Transverse colon (tissue), 4 donors: ENCODE measurements around the gene PGGT1B. TPM values are rescaled to one million over a fixed set of nuclear protein-coding genes. Genes with fewer than 3 reads are reported as not detected.

ENCODE experiments used
- DNase-seq: peaks from one replicate; pipeline ENCODE4 v3.0.0-alpha.2; 2019
- H3K27ac ChIP-seq, 4 donors: fragments of 200-600 bp; sonication (generic); 2 replicates each; pipeline ENCODE4 v1.5.1; 2016 to 2018; ENCODE audit warnings: inconsistent platforms in 4 of 4
- H3K27me3 ChIP-seq: fragments of 200-600 bp; sonication (generic); 2 replicates; pipeline ENCODE4 v1.5.1; 2017; ENCODE audit warnings: inconsistent platforms
- H3K36me3 ChIP-seq, 4 donors: fragments of 200-600 bp; sonication (generic); 2 replicates each; pipeline ENCODE4 v1.5.1; 2017 to 2019; ENCODE audit warnings: inconsistent platforms in 4 of 4
- H3K4me1 ChIP-seq, 4 donors: fragments of 200-600 bp; sonication (generic); 2 replicates each; pipeline ENCODE4 v1.5.1; 2017 to 2020; ENCODE audit warnings: inconsistent platforms in 4 of 4
- H3K4me3 ChIP-seq, 4 donors: fragments of 200-600 bp; sonication (generic); 1 replicate in 1 of 4; 2 replicates in 3 of 4; pipeline versions ENCODE4 v1.5.1 to v1.6.1; 2017 to 2019; ENCODE audit warnings: inconsistent platforms in 4 of 4
- H3K9me3 ChIP-seq, 2 donors: fragments of 200-600 bp; sonication (generic); 2 replicates each; pipeline ENCODE4 v1.5.1; 2017 to 2019; ENCODE audit warnings: inconsistent platforms in 2 of 2
- CTCF ChIP-seq, 5 experiments: fragments of 200-600 bp in 3 of 5; fragments of 450-650 bp in 2 of 5; sonication (generic) in 3 of 5; IDR thresholded peaks; 1 replicate in 2 of 5; 2 replicates in 3 of 5; pipeline ENCODE4 v1.5.1; 2016 to 2017; ENCODE audit warnings: antibody characterized with exemption in 5 of 5, inconsistent platforms in 3 of 5, mild to moderate bottlenecking in 2 of 5, moderate library complexity in 1 of 5
- EP300 ChIP-seq: sonication (generic); formaldehyde crosslinking; IDR thresholded peaks from one replicate; pipeline ENCODE4 v1.6.1; 2017; ENCODE audit warnings: antibody characterized with exemption, low read depth
- POLR2A ChIP-seq: fragments of 450-650 bp; IDR thresholded peaks from one replicate; pipeline ENCODE4 v1.6.1; 2016; ENCODE audit warnings: antibody characterized with exemption, mild to moderate bottlenecking, moderate library complexity
- POLR2AphosphoS5 ChIP-seq, 3 donors: sonication (generic); formaldehyde crosslinking; IDR thresholded peaks; one replicate each; pipeline ENCODE4 v1.6.1; 2016; ENCODE audit warnings: antibody characterized with exemption in 3 of 3
- WGBS, 2 donors: methylation state at CpG; one replicate each; pipeline ENCODE4 v1.1.5; 2018; ENCODE audit warnings: low coverage in 1 of 2; 5-methylcytosine and 5-hydroxymethylcytosine counted together
- in situ Hi-C, 4 donors: fragments of 200-750 bp; cut with MboI; loops; one replicate each; pipeline versions ENCODE4 v1.15.0 to v1.15.1; 2017; ENCODE audit warnings: low sequenced_read_pairs in 3 of 4, low pct_ligation_motif_present in 1 of 4, low pct_unique_long_range_greater_than_20kb in 1 of 4
- intact Hi-C: fragments of 100-400 bp; cut with DNase I; formaldehyde crosslinking; loops from one replicate; pipeline ENCODE4 v1.15.1; 2023; ENCODE audit warnings: low total_unique reads
- total RNA-seq, 4 donors: library from RNA; depleted of rRNA; stranded (reverse); fragments of >200 nt; gene quantifications; one replicate each; pipeline ENCODE4 v1.1.0, GENCODE V29; 2016

The PGGT1B gene
- total RNA-seq, 4 donors from 2014 or later, result 3.4 to 26.4 (median 12.8) TPM

GRCh38 chr5:115295777-115296123 is 33.1 kb upstream of the PGGT1B start:
- in situ Hi-C loops (no loop called here), intact Hi-C loops (no loop called here)
- H3K27me3 ChIP-seq, result no peaks in the 10 kb centered on the region
- TF ChIP-seq POLR2AphosphoS5 (IDR thresholded peaks at IDR 0.05) (no peak), POLR2A (no peak), CTCF (IDR thresholded peaks at IDR 0.05) (no peak), EP300 (no peak)
- no peaks in the 10 kb centered on the region for H3K36me3 ChIP-seq
- peak overlapping the region; percentile 84 to 92 (median 86) for H3K27ac ChIP-seq
- WGBS, 2 donors, result 16 to 20% methylated on average over 4 to 11 of the region's 11 CpGs
- DNase-seq, result no peak
- peaks cover 0 to 20% (median 15%) of the 10 kb centered on the region in 4 donors for H3K4me1 ChIP-seq
- H3K4me3 ChIP-seq, result peak overlapping the region; percentile 69 to 88 (median 76)
- peaks cover 0 to 4% of the 10 kb centered on the region in 2 donors for H3K9me3 ChIP-seq

- no peak overlapping the region for H3K27ac ChIP-seq
- no peaks in the 10 kb centered on the region for H3K27me3 ChIP-seq
- H3K36me3 ChIP-seq, result no peaks in the 10 kb centered on the region
- DNase-seq, result no peak
- intact Hi-C loops, result no loop called here
- H3K9me3 ChIP-seq, result peaks cover 0 to 4% of the 10 kb centered on the region in 2 donors
- in situ Hi-C loops, result no loop called here
- TF ChIP-seq EP300, result no peak
- no peak for TF ChIP-seq POLR2A
- no peak for TF ChIP-seq CTCF (IDR thresholded peaks at IDR 0.05)
- no peak overlapping the region for H3K4me3 ChIP-seq
- peaks cover 0 to 20% (median 12%) of the 10 kb centered on the region in 4 donors for H3K4me1 ChIP-seq
Measured at GRCh38 chr5:115291397-115291796, 28.7 kb upstream of the PGGT1B start.

GRCh38 chr5:115289104-115289503 is 26.4 kb upstream of the PGGT1B start:
- intact Hi-C loops (no loop called here), in situ Hi-C loops (no loop called here)
- TF ChIP-seq EP300 (no peak), POLR2A (no peak), CTCF (IDR thresholded peaks at IDR 0.05) (no peak), POLR2AphosphoS5 (IDR thresholded peaks at IDR 0.05) (no peak)
- DNase-seq, result no peak
- peaks cover 0 to 6% (median 4%) of the 10 kb centered on the region in 4 donors for H3K4me1 ChIP-seq
- WGBS, 2 donors, result 84% methylated on average over 4 of the region's 4 CpGs; no CpG with 5 or more reads in 1 of the 2 donors
- no peak overlapping the region for H3K4me3 ChIP-seq
- H3K9me3 ChIP-seq, result peaks cover 0 to 4% of the 10 kb centered on the region in 2 donors
- no peaks in the 10 kb centered on the region for H3K36me3 ChIP-seq
- H3K27ac ChIP-seq, result no peak overlapping the region
- no peaks in the 10 kb centered on the region for H3K27me3 ChIP-seq

GRCh38 chr5:115284021-115284420 is 21.3 kb upstream of the PGGT1B start:
- Histone ChIP-seq H3K4me1 (peaks cover 0 to 8% (median 0%) of the 10 kb centered on the region in 4 donors), H3K27ac (no peak overlapping the region), H3K36me3 (no peaks in the 10 kb centered on the region), H3K4me3 (no peak overlapping the region), H3K27me3 (no peaks in the 10 kb centered on the region), H3K9me3 (no peaks in the 10 kb centered on the region)
- intact Hi-C loops (no loop called here), in situ Hi-C loops (no loop called here)
- 50 to 66% methylated on average over 1 of the region's 1 CpG for WGBS, 2 donors
- TF ChIP-seq POLR2A, result no peak
- TF ChIP-seq POLR2AphosphoS5 (IDR thresholded peaks at IDR 0.05), result no peak
- TF ChIP-seq CTCF (IDR thresholded peaks at IDR 0.05), result no peak
- TF ChIP-seq EP300, result no peak
- DNase-seq, result no peak
